ENCODE measurements around the gene PLOD1. TPM values are rescaled to one million over a fixed set of nuclear protein-coding genes. Genes with fewer than 3 reads are reported as not detected.
"Not testable (repeated sequence)": the region's sequence is repeated elsewhere in the genome, so short reads cannot be mapped to it uniquely, and the experiment has no call there.

PLOD1 gene
- polyA plus RNA-seq, 4 donors = 90.3 to 179 (median 107) TPM

DNA sequence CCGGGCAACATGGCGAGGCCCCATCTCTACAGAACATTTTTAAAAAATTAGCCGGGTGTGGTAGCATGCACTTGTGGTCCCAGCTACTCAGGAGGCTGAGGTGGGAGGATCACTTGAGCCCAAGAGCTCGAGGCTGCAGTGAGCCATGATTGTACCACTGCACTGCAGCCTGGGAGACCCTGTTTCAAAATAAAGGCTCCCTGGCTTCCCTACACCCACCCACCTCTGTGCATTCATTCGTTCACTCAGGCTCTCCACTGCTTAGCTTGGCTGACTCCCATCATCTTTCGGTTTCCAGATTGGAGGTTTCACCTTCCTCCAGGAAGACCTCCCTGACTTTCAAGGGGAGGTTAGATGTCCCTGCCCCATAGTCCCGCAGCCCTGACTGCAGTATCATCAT is 22.5 kb upstream of the PLOD1 start:
- DNase-seq (ENCODE audit: low read depth in 4 of 4, low spot score in 3 of 4) = no peak

DNA sequence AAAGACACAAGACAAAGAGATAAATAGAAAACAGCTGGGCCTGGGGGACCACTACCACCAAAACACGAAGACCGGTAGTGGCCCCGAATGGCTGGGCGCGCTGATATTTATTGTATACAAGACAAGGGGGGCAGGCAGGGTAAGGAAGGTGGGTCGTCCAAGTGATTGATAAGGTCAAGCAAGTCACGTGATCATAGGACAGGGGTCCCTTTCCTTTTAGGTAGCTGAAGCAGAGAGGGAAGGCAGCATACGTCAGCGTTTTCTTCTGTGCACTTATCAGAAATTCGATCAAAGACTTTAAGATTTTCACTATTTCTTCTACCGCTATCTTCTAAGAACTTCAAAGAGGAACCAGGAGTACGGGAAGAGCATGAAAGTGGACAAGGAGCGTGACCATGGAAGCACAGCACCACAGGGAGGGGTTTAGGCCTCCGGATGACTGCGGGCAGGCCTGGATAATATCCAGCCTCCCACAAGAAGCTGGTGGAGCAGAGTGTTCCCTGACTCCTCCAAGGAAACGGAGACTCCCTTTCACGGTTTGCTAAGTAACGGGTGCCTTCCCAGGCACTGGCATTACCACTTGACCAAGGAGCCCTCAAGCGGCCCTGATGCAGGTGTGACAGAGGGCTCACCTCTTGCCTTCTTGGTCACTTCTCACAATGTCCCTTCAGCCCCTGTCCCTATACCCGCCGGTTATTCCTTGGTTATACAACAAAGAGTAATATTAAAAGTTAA is 21.9 kb upstream of the PLOD1 start:
- not testable (repeated sequence) for DNase-seq (ENCODE audit: low read depth in 4 of 4, low spot score in 3 of 4)

DNA sequence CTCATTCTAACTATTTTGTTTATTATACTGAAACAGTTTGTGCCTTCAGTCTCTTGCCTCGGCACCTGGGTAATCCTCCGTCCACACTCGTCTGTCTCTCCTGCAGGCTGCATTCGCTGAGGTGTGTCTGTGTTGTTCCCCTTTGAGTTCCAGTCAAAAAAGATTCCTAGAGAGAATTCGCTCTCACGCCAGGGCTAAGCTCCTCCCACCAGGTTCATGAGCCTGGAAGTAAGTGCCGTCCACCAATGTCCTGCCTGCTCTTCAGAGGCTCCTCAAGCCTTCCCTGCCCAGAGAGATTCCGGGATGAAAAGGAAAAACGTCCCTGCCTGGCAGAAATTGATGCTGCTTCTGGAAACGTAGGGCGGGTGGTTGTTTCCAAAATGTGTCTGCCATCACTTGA is 21.2 kb upstream of the PLOD1 start:
- DNase-seq (ENCODE audit: low read depth in 4 of 4, low spot score in 3 of 4) = no peak

DNA sequence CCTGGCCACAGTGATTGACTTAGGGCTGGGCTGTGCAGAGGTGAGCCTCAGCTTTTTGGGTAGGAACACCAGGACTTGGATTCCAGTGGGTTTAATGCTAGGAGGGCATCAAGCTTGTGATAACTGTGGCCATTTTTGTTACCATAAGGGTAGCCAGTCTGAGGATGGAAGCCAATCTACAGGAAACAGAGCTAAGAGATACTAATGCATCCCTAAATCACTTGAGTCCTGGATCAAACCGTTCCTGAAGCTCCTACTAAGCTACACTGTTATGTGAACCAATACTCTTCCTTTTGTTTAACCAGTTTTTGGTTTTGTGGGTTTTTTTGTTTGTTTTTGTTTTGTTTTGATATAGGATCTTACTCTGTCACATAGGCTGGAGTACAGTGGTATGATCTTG is 20.5 kb upstream of the PLOD1 start:
- DNase-seq (ENCODE audit: low read depth in 4 of 4, low spot score in 3 of 4) = no peak

DNA sequence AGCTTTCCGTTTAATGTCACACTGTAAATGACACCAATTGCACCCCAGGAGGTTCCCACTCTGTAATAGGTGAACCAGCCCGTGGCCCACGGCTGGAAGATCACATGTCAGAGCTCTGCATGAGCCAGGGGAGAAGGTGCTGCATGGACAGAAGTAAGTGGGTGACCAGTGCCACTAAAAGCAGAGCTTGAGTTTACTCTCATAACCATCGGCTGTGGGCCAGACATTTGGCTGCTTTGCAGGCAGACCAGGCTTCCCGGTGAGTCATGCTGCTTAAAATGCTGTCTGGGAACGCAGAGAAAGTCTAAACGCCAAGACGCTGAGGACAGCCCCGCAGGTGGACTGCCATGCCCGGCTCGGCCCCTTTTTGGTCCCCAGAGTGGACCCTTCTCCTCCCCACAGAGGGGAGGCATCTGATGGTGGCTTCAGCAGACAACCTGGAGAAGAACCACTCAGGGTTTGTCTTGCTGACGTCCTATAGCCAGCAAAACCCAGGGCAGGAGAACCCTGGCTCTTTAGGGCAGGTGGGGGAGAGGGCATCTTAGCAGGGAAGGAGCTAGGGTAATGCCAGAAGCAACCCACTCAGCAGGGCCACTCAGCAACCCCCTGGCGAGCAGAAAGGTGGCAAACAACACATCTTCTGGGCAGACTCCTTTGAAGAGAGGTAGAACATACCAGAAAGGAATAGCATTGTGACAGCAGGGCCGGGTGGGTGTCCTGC is 15.6 kb upstream of the PLOD1 start:
- no peak for DNase-seq (ENCODE audit: low read depth in 4 of 4, low spot score in 3 of 4)

DNA sequence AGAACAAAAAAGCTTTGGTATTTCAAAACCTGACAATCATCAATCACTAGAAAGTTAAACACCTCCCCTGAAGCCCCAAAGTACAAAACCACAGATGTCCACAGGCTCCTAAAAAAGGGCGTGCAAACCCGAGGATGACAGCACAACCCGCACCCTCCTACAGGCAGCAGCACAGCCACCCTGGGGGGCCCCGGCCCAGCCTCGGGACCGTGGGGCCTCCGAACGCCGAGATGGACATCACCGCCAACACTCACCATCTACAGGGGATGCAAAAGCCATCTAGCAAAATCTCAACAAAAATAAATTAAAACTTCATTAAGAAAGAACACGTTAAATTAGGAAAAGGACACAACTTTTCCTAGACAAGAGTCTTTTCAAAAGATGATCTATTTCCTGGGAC is 14.9 kb upstream of the PLOD1 start:
- no peak for DNase-seq (ENCODE audit: low read depth in 4 of 4, low spot score in 3 of 4)

DNA sequence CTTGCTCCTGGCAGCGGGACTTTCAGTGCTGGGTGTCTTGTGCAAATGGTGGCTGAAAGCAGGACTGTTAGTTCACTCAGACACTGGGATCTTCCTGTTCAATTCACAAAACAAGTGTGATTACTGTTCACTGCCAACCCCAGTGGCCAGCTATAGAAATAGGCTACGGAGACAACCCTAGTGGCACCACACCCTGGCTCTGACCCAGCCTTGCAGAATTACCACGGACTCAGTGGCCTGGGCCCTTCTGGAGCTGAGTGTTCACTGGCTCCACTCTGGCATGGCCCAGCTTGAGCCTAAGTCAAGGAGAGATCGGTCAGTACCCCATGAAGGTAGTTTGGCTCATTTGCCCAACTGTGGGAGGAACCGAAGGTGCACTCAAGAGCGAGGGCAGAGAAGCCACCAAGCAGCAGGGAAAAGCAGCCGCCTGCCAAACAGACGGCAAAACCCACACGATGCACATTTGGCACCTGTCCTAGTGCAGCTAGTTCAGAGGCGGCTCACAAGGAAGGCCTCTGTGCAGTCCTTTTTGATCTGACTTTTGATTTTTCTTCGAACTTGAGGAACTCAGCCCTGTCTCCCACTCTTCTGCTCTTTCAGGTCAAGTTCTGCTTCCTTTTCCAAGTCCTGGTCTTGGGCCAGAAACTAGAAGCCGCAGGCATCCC is 14.1 kb upstream of the PLOD1 start:
- DNase-seq (ENCODE audit: low read depth in 4 of 4, low spot score in 3 of 4) = no peak

DNA sequence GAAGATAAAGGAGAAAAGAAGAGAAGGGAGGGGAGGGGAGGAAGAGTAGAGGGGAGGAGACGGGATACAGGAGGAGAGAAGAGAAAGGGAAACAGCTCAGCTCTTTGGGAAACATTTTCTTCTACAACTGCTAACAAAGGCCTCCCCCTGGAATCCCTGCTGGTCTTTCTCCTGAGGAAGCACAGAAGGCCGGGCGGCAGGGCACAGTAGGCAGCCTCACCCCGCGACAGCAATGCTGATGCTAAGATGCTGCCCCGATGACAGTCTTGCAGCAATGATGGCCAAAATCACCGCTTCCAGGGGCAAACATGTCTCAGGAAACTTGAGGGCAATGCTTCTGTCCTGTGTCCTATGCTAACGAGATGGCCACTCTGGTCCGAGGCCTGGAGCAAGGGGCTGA is 13.5 kb upstream of the PLOD1 start:
- DNase-seq (ENCODE audit: low read depth in 4 of 4, low spot score in 3 of 4) = no peak

DNA sequence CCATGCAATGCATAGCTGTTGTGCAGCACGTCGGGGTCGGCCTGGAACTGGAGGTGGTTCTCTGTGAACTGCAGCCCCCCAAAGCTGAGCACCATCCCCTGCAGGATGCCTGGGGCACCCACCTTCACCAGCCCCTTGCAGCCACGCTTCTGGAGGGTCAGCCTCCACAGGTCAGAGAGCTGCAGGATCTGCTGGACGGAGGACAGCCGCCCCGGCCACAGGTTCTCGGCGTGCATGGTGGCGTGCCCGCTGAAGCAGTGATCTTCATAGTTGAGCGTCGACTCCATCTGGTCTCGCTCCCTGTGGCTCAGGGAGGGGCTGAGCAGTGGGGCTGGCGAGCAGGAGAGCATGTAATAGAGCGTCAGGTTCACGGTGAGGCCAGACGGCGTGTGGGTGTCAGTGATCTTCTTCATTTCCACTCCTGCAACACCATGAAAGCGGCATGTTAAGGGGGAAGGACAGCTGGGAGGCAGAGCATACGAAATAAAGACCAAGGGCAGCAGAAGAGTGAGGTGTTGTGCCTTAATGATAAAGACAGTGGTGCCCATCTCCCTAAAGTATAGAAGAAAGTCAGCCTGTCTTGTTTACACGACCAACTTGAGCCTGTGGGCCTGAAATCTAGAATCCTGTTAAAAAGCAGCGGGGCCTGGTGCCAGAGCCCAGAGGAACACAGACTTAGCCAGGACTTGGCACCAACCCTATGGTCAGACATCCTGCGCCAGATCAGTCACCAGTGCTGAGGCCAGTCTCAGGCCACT is 11.3 kb upstream of the PLOD1 start:
- no peak for DNase-seq (ENCODE audit: low read depth in 4 of 4, low spot score in 3 of 4)

DNA sequence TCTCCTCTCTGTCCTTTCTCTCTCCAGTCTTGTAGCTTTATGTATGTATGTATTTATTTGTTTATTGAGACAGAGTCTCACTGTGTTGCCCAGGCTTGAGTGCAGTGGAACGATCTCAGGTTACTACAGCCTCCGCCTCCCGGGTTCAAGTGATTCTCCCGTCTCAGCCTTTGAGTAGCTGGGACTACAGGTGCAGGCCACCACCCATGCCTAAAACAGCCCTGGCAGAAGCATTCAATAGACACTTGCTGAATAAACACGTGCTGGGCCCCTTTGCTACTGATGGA is 10.7 kb upstream of the PLOD1 start:
- DNase-seq (ENCODE audit: low read depth in 4 of 4, low spot score in 3 of 4) = no peak

DNA sequence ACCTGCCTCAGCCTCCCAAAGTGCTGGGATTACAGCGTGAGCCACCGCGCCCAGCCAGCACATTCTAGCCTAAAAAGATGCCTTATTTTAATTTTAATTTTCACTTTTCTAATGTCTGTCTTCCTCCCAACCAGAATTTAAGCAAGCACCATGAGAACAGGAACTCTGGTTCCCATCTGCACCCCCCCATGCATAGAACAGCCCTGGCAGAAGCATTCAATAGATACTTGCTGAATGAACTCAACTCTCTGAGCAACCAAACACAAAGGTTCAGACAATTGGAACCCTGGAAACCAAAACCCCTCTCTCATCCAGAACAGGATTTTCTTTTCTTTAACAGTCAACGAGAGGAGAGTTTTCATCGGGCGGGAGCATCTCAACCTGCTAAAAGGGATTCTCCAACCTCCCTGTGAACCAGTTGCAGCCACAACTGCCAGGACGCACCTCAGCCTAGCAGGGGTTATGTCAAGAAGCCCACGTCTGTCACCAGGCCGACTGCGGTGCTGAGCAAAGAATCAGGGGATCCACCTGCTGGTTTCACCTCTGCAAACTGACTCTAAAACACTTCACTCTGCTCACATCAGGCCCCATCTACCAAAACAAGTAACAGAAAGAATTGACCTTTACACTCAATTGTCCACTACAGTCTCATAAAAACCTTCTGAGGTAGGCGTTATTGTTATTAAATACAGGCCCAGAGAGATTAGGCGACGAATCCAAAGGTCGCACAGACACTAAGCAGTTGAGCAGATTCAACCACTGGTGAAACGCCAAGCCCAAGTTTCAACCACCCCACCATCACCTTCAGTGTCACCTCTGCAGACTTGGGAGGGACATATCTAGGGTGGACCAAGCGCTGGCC is 10.0 kb upstream of the PLOD1 start:
- DNase-seq (ENCODE audit: low read depth in 4 of 4, low spot score in 3 of 4) = no peak

DNA sequence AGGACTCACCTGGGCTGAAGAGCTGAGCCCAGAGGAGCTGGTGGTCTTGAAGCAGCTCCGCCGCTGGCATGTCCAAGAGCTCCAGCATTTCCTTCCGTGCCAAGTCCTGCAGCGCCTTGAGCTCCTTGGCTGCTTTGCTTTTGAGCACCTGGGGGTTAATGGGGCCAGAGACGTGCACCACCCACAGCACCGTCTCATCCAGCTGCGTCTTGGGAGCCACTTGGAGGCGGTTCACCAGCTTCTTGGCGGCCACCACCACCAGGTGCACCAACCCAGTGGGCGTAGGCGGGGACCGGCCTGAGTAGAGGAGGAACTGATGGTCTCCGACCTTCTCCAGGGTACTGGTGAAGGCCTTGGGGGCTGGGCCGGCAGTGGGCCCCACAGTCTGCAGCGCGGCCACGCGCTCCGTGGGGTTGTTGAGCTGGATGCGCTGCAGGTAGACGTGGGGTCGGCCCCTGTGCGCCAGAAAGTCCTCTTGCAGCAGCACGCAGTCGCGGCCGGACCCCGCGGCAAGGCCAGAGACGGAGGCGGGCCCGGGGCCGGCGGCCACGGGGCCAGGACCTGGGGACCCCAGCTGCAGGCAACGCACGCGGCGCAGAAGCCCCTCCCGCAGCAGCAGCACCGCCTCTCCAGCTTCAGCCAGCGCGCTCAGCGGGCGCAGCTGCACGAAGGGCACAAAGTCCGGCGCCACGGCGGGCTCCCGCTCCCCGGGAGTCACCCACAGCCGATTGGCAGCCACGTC is 9.2 kb upstream of the PLOD1 start:
- not testable (repeated sequence) for DNase-seq (ENCODE audit: low read depth in 4 of 4, low spot score in 3 of 4)

DNA sequence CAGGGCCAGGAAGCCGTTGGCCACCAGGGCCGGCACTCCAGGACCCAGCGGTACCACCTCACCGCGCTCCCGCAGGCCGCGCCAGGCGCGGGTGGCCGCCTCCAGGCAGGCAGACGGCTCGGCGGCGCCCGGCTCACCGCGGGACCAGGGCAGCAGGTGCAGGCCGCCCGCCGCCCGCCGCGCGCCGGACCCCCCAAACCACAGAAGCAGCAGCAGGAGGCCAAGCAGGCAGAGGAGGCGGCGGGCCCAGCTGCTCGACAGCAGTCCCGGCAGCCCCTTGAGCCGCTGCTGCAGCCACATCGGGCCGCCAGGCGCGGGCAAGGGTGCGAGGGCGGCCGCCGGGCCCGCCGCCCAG is 8.6 kb upstream of the PLOD1 start:
- no peak for DNase-seq (ENCODE audit: low read depth in 4 of 4, low spot score in 3 of 4)

DNA sequence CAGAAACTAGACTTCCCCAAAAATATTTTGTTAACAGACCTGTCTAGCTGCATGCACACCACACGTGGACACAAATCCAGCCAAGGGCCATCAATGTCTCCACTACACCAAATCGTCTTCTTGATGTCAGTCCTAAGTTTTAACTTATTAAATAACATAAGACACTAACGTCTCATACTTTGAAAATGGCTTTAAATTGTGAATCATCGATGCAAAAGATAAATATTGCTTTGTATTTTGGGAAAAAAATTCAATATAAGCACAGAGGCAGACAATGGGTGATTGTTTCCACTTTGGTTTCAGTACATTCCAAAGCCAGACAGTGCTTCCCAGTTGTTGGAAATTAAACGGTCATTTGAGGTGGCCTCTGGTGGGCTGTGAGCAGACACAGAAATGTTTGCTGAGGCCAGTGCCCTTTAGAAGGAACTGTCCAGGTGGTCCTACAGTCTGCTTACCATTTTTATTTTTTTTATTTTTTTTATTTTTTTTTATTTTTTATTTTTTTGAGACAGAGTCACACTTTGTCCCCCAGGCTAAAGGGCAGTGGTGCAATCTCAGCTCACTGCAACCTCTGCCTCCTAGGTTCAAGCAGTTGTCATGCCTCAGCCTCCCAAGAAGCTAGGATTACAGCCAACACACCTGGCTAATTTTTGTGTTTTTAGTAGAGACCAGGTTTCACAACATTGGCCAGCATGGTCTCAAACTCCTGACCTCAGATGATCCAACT is 6.5 kb upstream of the PLOD1 start:
- no peak for DNase-seq (ENCODE audit: low read depth in 4 of 4, low spot score in 3 of 4)

DNA sequence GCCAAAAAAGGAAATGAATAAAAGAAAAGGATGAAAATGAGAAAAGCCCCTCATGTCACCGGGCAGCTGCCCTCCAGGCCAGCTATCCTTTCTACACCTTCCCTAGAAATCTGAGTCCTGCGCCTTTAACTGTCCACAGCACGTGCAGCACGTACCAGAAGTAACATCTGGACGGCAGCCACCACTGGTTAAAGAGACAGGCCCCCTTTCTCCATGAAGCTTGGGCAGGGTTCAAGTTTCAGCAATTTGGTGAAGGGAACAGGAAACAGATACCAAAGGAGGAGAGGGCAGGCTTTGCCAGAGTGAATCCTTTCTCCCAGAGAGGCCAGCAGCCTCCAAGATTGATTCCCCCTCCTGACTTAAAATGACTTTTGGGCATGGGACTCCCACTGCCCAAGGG is 4.7 kb upstream of the PLOD1 start:
- DNase-seq (ENCODE audit: low read depth in 4 of 4, low spot score in 3 of 4) = peak in 1 of 4 donors; percentile 63

DNA sequence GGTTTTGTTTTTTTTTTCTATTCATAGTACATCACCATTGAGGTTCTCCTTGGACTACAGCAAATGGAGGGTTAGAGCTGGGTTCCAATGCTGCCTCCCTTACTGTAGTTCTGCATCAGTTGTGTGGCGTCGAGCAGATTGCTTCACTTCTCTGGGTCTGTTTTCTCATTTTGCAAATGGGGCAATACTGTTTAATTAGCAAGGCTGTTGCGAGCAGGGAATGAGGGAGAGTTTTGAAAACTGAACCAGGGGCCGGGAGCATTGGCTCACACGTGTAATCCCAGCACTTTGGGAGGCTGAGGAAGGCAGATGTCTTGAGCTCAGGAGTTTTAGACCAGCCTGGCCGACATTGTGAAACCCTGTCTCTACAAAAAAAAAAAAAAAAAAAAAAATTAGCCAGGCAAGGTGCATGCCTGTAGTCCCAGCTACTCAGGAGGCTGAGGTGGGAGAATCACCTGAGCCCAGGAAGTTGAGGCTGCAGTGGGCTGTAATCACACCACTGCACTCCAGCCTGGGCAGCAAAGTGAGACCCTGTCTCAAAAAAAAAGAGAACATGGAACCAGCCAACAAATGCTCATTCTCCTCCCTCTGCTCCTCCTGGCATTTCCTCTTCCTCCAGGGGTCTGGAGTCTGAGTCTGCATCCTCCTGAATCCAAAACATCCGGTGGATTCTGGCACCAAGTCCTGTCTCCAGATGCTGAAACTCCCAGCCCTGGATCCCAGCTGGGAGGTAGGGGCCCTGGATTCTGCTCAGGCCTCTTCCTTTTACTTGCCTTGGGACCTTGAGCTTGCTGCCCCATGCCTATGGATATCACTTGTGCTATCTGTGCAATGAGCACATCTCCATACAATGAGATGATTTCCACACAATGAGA is 3.7 kb upstream of the PLOD1 start:
- DNase-seq (ENCODE audit: low read depth in 4 of 4, low spot score in 3 of 4) = no peak

DNA sequence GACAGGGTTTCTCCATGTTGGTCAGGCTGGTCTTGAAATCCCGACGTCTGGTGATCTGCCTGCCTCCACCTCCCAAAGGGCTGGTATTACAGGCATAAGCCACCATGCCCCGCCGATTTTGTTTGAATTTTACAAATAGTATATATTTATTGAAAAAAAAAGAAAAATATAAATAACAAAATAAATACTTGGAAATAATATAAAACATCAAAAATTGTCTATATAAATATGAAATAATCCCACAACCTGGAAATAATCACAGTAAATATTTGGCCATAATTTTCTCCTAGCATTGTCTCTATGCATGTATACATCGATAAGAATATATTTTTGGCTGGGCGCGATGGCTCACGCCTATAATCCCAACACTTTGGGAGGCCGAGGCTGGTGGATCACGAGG is 2.7 kb upstream of the PLOD1 start:
- no peak for DNase-seq (ENCODE audit: low read depth in 4 of 4, low spot score in 3 of 4)

DNA sequence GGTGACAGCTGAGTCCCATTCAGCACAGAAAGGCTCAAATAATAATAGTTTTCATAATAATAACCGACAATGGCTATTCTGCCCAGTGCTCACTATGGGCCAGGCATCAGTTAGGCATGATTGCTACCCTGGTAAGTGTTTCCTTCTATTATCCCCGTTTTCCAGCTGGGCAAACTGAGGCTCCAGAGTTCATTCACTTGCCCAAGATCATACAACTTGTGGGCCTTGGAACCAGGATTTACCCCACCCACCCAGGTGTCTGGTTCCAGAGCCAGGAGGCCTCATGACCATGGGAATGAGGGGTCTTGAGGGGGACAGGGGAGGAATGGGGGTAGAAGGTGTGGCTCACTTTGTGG is 518 bp downstream of the PLOD1 start:
- DNase-seq (ENCODE audit: low read depth in 4 of 4, low spot score in 3 of 4) = no peak
